Measurements from ENCODE around the gene VCAM1. TPM values are rescaled to one million over a fixed set of nuclear protein-coding genes. Genes with fewer than 3 reads are reported as not detected.

The VCAM1 gene
- total RNA-seq, 1 experiment from 2014 or later: not detected

- TF ChIP-seq ZSCAN18 (CRISPR knock-in tag; IDR thresholded peaks at IDR 0.05) (no peak), ZNF263 (CRISPR knock-in tag; IDR thresholded peaks at IDR 0.05; ENCODE audit: low read depth) (no peak), NFE2L1 (CRISPR knock-in tag; IDR thresholded peaks at IDR 0.05) (no peak)
- TF ChIP-seq, protein P1, sequence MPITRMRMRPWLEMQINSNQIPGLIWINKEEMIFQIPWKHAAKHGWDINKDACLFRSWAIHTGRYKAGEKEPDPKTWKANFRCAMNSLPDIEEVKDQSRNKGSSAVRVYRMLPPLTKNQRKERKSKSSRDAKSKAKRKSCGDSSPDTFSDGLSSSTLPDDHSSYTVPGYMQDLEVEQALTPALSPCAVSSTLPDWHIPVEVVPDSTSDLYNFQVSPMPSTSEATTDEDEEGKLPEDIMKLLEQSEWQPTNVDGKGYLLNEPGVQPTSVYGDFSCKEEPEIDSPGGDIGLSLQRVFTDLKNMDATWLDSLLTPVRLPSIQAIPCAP (CRISPR knock-in tag; IDR thresholded peaks at IDR 0.05): no peak
Observed at GRCh38 chr1:100713626-100714025, 5.9 kb upstream of the VCAM1 start (continued).

GRCh38 chr1:100714599-100714998 lies 4.9 kb upstream of the VCAM1 start:
- ATAC-seq (no peak), DNase-seq (ENCODE audit: low spot score) (no peak)
- TF ChIP-seq, protein P2, sequence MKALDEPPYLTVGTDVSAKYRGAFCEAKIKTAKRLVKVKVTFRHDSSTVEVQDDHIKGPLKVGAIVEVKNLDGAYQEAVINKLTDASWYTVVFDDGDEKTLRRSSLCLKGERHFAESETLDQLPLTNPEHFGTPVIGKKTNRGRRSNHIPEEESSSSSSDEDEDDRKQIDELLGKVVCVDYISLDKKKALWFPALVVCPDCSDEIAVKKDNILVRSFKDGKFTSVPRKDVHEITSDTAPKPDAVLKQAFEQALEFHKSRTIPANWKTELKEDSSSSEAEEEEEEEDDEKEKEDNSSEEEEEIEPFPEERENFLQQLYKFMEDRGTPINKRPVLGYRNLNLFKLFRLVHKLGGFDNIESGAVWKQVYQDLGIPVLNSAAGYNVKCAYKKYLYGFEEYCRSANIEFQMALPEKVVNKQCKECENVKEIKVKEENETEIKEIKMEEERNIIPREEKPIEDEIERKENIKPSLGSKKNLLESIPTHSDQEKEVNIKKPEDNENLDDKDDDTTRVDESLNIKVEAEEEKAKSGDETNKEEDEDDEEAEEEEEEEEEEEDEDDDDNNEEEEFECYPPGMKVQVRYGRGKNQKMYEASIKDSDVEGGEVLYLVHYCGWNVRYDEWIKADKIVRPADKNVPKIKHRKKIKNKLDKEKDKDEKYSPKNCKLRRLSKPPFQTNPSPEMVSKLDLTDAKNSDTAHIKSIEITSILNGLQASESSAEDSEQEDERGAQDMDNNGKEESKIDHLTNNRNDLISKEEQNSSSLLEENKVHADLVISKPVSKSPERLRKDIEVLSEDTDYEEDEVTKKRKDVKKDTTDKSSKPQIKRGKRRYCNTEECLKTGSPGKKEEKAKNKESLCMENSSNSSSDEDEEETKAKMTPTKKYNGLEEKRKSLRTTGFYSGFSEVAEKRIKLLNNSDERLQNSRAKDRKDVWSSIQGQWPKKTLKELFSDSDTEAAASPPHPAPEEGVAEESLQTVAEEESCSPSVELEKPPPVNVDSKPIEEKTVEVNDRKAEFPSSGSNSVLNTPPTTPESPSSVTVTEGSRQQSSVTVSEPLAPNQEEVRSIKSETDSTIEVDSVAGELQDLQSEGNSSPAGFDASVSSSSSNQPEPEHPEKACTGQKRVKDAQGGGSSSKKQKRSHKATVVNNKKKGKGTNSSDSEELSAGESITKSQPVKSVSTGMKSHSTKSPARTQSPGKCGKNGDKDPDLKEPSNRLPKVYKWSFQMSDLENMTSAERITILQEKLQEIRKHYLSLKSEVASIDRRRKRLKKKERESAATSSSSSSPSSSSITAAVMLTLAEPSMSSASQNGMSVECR (CRISPR knock-in tag; IDR thresholded peaks at IDR 0.05; ENCODE audit: borderline replicate concordance): no peak
- TF ChIP-seq MAX (CRISPR knock-in tag; IDR thresholded peaks at IDR 0.05): no peak
- no peak for TF ChIP-seq ZNF671 (CRISPR knock-in tag; IDR thresholded peaks at IDR 0.05)
- TF ChIP-seq, protein P1 (CRISPR knock-in tag; IDR thresholded peaks at IDR 0.05): no peak
- TF ChIP-seq, protein P3, sequence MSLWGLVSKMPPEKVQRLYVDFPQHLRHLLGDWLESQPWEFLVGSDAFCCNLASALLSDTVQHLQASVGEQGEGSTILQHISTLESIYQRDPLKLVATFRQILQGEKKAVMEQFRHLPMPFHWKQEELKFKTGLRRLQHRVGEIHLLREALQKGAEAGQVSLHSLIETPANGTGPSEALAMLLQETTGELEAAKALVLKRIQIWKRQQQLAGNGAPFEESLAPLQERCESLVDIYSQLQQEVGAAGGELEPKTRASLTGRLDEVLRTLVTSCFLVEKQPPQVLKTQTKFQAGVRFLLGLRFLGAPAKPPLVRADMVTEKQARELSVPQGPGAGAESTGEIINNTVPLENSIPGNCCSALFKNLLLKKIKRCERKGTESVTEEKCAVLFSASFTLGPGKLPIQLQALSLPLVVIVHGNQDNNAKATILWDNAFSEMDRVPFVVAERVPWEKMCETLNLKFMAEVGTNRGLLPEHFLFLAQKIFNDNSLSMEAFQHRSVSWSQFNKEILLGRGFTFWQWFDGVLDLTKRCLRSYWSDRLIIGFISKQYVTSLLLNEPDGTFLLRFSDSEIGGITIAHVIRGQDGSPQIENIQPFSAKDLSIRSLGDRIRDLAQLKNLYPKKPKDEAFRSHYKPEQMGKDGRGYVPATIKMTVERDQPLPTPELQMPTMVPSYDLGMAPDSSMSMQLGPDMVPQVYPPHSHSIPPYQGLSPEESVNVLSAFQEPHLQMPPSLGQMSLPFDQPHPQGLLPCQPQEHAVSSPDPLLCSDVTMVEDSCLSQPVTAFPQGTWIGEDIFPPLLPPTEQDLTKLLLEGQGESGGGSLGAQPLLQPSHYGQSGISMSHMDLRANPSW (CRISPR knock-in tag; conservative IDR thresholded peaks at IDR 0.05; ENCODE audit: low read depth): no peak
- TF ChIP-seq MLX (CRISPR knock-in tag; IDR thresholded peaks at IDR 0.05): no peak
- TF ChIP-seq ZSCAN18 (CRISPR knock-in tag; IDR thresholded peaks at IDR 0.05): no peak
- no peak for TF ChIP-seq GRHL2 (CRISPR knock-in tag; IDR thresholded peaks at IDR 0.05; ENCODE audit: insufficient replicate concordance, severe bottlenecking)
- TF ChIP-seq, protein P4, sequence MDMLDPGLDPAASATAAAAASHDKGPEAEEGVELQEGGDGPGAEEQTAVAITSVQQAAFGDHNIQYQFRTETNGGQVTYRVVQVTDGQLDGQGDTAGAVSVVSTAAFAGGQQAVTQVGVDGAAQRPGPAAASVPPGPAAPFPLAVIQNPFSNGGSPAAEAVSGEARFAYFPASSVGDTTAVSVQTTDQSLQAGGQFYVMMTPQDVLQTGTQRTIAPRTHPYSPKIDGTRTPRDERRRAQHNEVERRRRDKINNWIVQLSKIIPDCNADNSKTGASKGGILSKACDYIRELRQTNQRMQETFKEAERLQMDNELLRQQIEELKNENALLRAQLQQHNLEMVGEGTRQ (CRISPR knock-in tag; IDR thresholded peaks at IDR 0.05): no peak
- H3K36me3 Mint-ChIP-seq: no peaks in the 10 kb centered on the region
- H3K27me3 Mint-ChIP-seq (ENCODE audit: low read depth): no peaks in the 10 kb centered on the region
- ChIA-PET CTCF (no interaction called here), POLR2A (no interaction called here)
- H3K4me3 Mint-ChIP-seq: no peak overlapping the region
- H3K4me1 Mint-ChIP-seq: peaks cover 4% of the 10 kb centered on the region
- H3K27ac Mint-ChIP-seq: no peak overlapping the region
- H3K9me3 Mint-ChIP-seq: peaks cover 21% of the 10 kb centered on the region
